Ishikawa (cell line): Measurements from ENCODE around the gene SIGLEC8.

ENCODE experiments used
- CEBPB ChIP-seq: IDR thresholded peaks from 2 replicates; pipeline ENCODE4 v1.6.1; 2012
- CREB1 ChIP-seq: IDR thresholded peaks from 2 replicates; pipeline ENCODE4 v1.6.1; 2012; ENCODE audit warnings: low read depth
- EGR1 ChIP-seq: IDR thresholded peaks from 2 replicates; pipeline ENCODE4 v1.6.1; 2012
- EP300 ChIP-seq: IDR thresholded peaks from 2 replicates; pipeline ENCODE4 v1.6.1; 2012; ENCODE audit warnings: borderline replicate concordance
- NFIC ChIP-seq: IDR thresholded peaks from 2 replicates; pipeline ENCODE4 v1.6.1; 2012
- RAD21 ChIP-seq: IDR thresholded peaks from 2 replicates; pipeline ENCODE4 v1.6.1; 2012; ENCODE audit warnings: low read depth
- TAF1 ChIP-seq: IDR thresholded peaks from 2 replicates; pipeline ENCODE4 v1.6.1; 2012; ENCODE audit warnings: low read depth, mild to moderate bottlenecking
- TCF12 ChIP-seq: IDR thresholded peaks from 2 replicates; pipeline ENCODE4 v1.6.1; 2012; ENCODE audit warnings: low read depth
- TEAD4 ChIP-seq: IDR thresholded peaks from 2 replicates; pipeline ENCODE4 v1.6.1; 2012
- YY1 ChIP-seq: IDR thresholded peaks from 2 replicates; pipeline ENCODE4 v1.6.1; 2012; ENCODE audit warnings: low read depth
- TF ChIP-seq, protein P1 (sequence below): IDR thresholded peaks from 2 replicates; pipeline ENCODE4 v1.6.1; 2012; ENCODE audit warnings: low read depth, mild to moderate bottlenecking
- TF ChIP-seq, protein P2 (sequence below): IDR thresholded peaks from 2 replicates; pipeline ENCODE4 v1.6.1; 2012
- TF ChIP-seq, protein P3 (sequence below): IDR thresholded peaks from 2 replicates; pipeline ENCODE4 v1.6.1; 2012

- TF ChIP-seq EP300 (no peak), TAF1 (no peak), YY1 (no peak), NFIC (no peak), EGR1 (no peak), TCF12 (no peak), CEBPB (no peak), RAD21 (no peak), TEAD4 (no peak), CREB1 (no peak)
- TF ChIP-seq, protein P1, sequence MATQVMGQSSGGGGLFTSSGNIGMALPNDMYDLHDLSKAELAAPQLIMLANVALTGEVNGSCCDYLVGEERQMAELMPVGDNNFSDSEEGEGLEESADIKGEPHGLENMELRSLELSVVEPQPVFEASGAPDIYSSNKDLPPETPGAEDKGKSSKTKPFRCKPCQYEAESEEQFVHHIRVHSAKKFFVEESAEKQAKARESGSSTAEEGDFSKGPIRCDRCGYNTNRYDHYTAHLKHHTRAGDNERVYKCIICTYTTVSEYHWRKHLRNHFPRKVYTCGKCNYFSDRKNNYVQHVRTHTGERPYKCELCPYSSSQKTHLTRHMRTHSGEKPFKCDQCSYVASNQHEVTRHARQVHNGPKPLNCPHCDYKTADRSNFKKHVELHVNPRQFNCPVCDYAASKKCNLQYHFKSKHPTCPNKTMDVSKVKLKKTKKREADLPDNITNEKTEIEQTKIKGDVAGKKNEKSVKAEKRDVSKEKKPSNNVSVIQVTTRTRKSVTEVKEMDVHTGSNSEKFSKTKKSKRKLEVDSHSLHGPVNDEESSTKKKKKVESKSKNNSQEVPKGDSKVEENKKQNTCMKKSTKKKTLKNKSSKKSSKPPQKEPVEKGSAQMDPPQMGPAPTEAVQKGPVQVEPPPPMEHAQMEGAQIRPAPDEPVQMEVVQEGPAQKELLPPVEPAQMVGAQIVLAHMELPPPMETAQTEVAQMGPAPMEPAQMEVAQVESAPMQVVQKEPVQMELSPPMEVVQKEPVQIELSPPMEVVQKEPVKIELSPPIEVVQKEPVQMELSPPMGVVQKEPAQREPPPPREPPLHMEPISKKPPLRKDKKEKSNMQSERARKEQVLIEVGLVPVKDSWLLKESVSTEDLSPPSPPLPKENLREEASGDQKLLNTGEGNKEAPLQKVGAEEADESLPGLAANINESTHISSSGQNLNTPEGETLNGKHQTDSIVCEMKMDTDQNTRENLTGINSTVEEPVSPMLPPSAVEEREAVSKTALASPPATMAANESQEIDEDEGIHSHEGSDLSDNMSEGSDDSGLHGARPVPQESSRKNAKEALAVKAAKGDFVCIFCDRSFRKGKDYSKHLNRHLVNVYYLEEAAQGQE: no peak
- TF ChIP-seq, protein P2, sequence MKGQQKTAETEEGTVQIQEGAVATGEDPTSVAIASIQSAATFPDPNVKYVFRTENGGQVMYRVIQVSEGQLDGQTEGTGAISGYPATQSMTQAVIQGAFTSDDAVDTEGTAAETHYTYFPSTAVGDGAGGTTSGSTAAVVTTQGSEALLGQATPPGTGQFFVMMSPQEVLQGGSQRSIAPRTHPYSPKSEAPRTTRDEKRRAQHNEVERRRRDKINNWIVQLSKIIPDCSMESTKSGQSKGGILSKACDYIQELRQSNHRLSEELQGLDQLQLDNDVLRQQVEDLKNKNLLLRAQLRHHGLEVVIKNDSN: no peak
- TF ChIP-seq, protein P3, sequence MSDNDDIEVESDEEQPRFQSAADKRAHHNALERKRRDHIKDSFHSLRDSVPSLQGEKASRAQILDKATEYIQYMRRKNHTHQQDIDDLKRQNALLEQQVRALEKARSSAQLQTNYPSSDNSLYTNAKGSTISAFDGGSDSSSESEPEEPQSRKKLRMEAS: no peak
These were observed 9.7 kb downstream of the SIGLEC8 start for GRCh38 chr19:51448411-51449016.
